Activated naive CD4-positive, alpha-beta T cell treated with anti-CD3 and anti-CD28 coated beads, Interleukin-2, amount 50 U/mL, for 72 hours (primary cell): ENCODE data around the gene SLC25A22. TPM values are rescaled to one million over a fixed set of nuclear protein-coding genes. Genes with fewer than 3 reads are reported as not detected.

ENCODE experiments used
- ATAC-seq, 2 donors: fragments of 150-1000 bp; cut with Tn5 transposase; 2 replicates each; pipeline ENCODE4 v1.10.0; 2021; ENCODE audit warnings: mild to moderate bottlenecking in 2 of 2, moderate library complexity in 2 of 2
- DNase-seq, 2 donors: peaks; one replicate each; pipeline ENCODE4 v3.0.0; 2021 to 2022; ENCODE audit warnings: low spot score in 2 of 2
- H3K27ac Mint-ChIP-seq, 2 donors: one replicate each; pipeline ENCODE4 v1.8.0; 2022; ENCODE audit warnings: mild to moderate bottlenecking in 2 of 2, mixed read lengths in 2 of 2
- H3K36me3 Mint-ChIP-seq, 2 donors: one replicate each; pipeline ENCODE4 v1.8.0; 2022; ENCODE audit warnings: mixed read lengths in 2 of 2
- H3K9me3 Mint-ChIP-seq, 2 donors: one replicate each; pipeline ENCODE4 v1.8.0; 2022; ENCODE audit warnings: mixed read lengths in 2 of 2
- total RNA-seq, 2 donors: library from RNA; stranded (reverse); gene quantifications; one replicate each; pipeline ENCODE4 v1.2.3, GENCODE V29; 2022

The SLC25A22 gene
- total RNA-seq, 2 donors from 2014 or later: 22.6 to 34.6 TPM

DNA sequence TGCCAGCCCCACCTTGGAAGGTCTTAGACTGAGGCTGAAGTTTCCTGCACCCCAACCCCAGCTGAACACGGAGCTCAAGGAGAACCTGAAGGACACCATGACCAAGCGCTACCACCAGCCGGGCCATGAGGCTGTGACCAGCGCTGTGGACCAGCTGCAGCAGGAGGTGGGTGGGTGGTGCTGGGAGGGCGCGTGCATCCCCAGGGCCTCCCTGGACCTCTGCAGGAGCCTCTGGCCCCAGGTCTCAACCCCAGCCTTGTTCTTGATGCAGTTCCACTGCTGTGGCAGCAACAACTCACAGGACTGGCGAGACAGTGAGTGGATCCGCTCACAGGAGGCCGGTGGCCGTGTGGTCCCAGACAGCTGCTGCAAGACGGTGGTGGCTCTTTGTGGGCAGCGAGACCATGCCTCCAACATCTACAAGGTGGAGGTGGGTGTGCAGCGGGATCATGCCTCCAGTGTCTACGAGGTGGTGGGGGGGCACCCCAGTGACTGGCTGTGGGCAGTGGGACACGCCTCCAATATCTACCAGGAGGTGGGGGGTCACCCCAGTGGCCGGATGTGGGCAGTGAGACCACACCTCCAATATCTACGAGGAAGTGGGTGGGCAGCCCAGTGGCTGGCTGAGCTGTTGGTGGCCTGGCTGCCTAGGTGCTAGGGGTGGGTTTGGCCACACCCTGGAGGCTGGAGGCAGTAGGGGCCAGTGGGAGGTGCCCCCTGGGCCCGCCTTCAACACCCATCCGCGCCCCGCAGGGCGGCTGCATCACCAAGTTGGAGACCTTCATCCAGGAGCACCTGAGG, 39.3 kb upstream of the SLC25A22 start:
- Mint-ChIP-seq H3K36me3 (peaks cover 0 to 9% of the 10 kb centered on the region in 2 donors), H3K27ac (peak overlapping the region in 1 of 2 donors; percentile 26), H3K9me3 (no peaks in the 10 kb centered on the region)
- DNase-seq (no peak), ATAC-seq (no peak)

DNA sequence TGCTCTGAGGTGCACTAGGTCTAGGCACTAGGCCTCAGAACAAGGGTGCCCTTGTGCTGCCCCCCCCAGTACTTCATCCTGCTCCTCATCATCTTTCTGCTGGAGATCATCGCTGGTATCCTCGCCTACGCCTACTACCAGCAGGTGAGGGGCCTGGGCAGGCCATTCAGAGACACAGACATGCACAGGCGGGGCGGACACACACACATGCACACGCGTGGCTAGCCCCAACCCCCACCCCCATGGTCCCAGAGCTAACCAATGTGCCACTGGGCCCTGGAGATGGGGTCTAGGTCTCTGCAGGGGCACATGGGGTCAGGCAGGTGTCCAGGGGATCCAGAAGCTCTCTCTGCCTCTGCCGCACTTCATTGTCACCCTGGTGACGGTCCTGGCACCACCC, 38.6 kb upstream of the SLC25A22 start:
- no peak overlapping the region for H3K27ac Mint-ChIP-seq
- H3K36me3 Mint-ChIP-seq: peaks cover 0 to 9% of the 10 kb centered on the region in 2 donors
- ATAC-seq: no peak
- DNase-seq: no peak
- H3K9me3 Mint-ChIP-seq: no peaks in the 10 kb centered on the region

DNA sequence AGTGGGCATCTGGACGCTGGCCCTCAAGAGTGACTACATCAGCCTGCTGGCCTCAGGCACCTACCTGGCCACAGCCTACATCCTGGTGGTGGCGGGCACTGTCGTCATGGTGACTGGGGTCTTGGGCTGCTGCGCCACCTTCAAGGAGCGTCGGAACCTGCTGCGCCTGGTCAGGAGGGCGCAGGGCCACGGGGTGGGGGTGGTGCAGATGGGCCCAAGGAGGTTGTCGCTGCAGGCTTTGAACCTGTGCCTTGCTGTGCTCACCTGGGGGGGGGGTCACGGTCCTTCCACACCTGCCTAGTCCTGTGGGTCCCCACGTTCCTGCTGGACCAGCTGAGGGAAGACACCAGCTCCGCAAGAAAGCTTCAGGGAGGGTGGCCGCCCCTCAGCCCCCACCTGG, 38.2 kb upstream of the SLC25A22 start:
- no peaks in the 10 kb centered on the region for H3K9me3 Mint-ChIP-seq
- no peak overlapping the region for H3K27ac Mint-ChIP-seq
- no peak for DNase-seq
- H3K36me3 Mint-ChIP-seq: peaks cover 0 to 9% of the 10 kb centered on the region in 2 donors
- no peak for ATAC-seq

DNA sequence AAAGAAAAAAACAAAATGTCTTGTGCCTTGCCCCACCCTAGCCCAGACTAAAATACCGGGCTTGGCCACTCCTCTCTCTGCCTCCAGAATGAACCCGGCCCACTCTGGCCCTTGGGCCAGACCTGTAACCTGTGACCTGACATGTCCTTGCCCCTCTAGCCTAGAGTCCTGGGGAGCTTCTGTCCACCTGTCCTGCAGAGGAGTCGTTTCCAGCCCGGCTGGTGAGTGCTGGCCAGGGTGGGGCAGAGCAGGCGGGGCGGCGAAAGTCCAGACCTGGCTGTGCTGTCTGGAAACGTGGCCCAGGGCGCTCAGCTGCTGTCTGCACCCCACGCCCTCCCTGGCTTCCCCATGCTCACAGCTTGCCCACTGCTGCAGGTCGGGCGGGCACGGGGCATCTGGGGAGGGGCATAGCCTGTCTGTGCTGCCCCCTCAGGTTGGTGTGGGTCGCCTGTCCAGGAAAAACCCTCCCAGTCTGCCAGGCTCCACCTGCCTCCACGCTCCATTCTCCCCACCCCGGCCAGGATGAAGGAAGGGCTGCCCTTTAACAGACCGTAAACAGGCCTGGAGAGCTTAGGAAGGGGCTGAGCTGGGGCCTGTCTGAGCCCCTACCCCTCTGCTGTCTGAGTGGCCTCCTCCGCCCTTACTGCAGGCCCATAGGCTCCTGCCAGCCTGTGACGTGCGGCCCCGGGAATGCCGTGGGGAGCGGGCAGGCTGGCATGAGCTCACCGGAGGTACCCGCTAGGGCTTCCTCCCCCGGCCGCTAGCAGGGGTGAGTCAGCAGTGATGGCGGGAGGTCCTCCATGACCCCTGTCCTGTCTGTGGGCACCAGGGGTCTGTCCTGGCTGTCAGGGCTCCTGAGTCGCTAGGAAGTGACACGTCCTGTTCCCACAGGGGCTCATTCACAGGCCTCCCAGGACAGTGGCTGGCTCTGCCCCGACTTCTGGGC, 36.6 kb upstream of the SLC25A22 start:
- Mint-ChIP-seq H3K36me3 (no peaks in the 10 kb centered on the region), H3K27ac (no peak overlapping the region), H3K9me3 (no peaks in the 10 kb centered on the region)
- ATAC-seq (peak in 1 of 2 donors; percentile 32), DNase-seq (no peak)

DNA sequence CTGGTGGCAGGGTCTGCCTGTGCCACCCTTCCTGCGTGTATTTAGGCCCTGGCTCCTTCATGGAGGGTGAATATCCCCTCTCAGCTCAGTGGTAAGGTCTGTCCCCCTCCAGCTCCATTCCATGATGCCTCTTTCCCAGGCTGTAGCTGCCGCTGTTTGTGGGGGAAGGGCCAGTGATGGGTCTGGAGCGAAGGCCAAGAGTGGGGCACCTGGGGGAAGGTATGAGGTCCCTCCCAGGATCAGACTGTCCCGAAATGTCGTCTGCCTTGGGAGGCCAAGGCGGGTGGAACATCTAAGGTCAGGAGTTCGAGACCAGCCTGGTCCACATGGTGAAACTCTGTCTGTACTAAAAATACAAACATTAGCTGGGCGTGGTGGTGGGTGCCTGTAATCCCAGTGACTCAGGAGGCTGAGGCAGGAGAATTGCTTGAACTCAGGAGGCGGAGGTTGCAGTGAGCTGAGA, 35.8 kb upstream of the SLC25A22 start:
- Mint-ChIP-seq H3K36me3 (no peaks in the 10 kb centered on the region), H3K27ac (peak overlapping the region in 1 of 2 donors; percentile 37), H3K9me3 (no peaks in the 10 kb centered on the region)
- DNase-seq (no peak), ATAC-seq (no peak)

DNA sequence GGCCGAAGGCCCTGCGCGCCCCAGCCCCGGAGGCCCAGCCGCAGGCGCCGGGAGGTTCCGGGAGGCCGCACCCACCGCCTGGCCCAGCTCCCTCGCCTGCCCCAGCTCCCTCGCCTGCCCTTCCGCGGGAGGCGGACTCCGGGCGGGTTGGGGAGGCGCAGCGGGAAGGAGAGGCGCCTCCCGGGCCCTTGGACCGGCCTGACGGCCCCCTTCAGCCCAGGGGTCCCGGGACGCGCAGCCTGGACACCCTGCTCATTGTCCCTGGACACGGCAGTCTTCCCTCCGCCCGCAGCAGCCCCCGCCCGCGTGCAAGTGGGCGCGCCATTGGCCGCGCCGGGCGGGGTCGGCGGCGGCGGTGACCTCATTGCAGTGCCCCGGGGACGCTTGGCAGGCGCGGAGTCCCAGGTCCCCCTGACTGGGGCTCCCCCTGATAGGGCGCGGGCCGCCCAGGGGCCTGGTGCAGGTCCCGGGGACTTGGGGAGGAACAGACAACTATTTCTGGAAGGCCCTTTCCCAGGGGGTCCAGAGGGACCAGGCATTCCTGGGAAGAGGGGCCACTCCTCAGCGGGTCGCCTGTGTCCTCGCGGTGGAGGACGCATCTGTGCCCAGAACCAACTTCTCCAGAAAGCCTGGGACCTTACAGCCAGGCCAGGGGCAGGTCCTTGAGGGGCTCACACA, 35.2 kb upstream of the SLC25A22 start:
- DNase-seq: no peak
- peak; percentile 27 to 65 for ATAC-seq
- H3K9me3 Mint-ChIP-seq: no peaks in the 10 kb centered on the region
- no peaks in the 10 kb centered on the region for H3K36me3 Mint-ChIP-seq
- H3K27ac Mint-ChIP-seq: no peak overlapping the region

DNA sequence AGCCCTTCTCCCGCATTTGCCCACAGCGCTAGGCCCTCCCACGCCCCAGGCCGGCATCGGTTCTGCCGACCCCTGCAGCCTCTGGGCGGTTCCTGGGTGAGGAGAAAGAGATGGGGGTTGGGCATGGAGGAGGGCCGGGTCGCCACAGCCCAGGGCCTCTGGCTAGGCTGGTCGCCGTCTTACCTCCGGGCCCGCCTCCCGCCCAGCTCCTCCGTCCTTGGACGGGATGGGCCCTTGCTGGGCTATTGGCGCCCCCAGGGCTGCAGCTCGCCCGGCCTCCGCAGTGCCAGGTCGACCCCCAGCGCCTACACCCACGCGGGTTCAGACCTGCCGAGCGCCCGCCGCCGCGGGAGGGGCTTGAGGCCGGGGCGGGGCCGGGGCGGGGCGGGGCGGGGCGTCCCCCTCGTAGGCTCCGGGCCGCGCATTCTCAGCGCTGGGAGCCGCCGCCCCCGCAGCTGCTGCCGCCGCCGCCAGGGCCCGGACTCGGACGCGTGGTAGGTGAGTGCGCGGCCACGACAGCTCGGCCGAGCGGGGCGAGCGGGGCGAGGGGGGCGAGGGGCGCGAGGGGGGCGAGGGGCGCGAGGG, 34.5 kb upstream of the SLC25A22 start, which contains the start of gene CD151:
CD151 (plus strand) TSS at position 424 of the 585 bp plus-strand sequence. CDS start 3,118 bp downstream, outside the sequence.
- Mint-ChIP-seq H3K9me3 (no peaks in the 10 kb centered on the region), H3K36me3 (no peaks in the 10 kb centered on the region), H3K27ac (peak within 1 kb of the TSS in 1 of 2 donors; percentile 37)
- ATAC-seq (peak; percentile 67 to 72), DNase-seq (peak in 1 of 2 donors; percentile 69)

DNA sequence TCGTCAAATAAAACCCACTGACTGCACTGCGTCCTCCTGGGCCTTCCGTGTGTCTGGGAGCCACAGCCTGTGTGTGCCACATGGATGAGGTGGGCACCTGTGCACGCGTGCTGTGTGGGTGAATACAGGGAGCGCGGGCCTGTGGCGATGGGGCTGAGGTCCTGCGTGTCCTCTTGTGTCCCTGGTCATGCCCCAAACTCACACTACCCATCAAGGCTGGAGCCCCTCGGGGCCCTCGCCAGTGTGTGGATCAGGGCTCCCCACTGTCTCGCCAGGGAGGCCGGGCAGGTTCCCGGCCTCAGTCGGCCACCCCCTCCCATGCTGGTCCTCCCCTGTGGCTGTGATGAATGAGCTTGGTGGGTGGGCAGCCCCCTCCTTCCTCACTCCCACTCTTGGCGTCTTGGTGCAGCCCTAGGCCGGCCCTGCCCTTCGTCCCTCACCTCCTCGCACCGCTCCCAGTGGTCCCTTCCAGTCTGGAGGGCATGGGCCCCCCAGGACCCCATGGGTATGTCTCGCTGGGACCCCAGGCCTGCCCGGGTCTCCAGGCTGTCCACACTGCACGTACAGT, 34.0 kb upstream of the SLC25A22 start:
- H3K36me3 Mint-ChIP-seq: no peaks in the 10 kb centered on the region
- ATAC-seq (no peak), DNase-seq (no peak)
- H3K9me3 Mint-ChIP-seq: no peaks in the 10 kb centered on the region
- H3K27ac Mint-ChIP-seq: no peak overlapping the region

DNA sequence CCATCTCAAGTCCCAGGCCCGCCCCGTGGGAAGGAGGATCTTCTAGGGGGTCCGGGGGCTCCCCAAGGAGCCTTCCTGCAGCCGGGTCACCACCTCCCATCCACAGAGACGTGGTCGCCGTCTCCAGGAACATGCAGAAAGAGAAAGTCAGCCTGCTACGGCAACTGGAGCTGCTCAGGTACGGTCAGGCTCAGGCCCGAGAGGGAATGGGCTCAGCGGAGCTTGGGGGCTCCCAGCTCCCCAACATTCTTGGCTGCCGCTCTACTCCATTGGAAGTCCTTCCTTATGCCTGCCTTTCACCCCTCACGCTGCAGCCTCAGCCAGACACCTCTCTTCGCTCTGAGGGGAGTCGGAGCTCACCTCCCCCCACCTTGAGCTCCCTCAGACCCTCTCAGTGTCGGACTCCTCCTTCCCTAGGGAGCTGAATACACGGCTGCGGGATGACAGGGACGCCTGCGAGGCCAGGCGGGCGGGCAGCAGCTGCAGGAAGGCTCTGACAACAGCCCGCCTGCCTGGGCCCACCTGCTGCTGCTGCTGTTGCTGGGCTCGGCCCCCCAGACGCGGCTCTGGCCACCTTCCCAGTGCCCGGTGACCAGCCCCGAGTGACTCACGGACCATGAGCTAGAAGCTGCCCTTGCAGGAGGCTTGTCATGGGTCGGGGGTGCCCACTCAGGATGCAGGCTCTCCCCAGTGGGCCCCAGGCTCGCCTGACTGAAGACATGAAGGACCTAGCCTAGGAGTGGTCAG, 33.2 kb upstream of the SLC25A22 start:
- no peak overlapping the region for H3K27ac Mint-ChIP-seq
- no peaks in the 10 kb centered on the region for H3K36me3 Mint-ChIP-seq
- no peak for DNase-seq
- ATAC-seq: no peak
- no peaks in the 10 kb centered on the region for H3K9me3 Mint-ChIP-seq

DNA sequence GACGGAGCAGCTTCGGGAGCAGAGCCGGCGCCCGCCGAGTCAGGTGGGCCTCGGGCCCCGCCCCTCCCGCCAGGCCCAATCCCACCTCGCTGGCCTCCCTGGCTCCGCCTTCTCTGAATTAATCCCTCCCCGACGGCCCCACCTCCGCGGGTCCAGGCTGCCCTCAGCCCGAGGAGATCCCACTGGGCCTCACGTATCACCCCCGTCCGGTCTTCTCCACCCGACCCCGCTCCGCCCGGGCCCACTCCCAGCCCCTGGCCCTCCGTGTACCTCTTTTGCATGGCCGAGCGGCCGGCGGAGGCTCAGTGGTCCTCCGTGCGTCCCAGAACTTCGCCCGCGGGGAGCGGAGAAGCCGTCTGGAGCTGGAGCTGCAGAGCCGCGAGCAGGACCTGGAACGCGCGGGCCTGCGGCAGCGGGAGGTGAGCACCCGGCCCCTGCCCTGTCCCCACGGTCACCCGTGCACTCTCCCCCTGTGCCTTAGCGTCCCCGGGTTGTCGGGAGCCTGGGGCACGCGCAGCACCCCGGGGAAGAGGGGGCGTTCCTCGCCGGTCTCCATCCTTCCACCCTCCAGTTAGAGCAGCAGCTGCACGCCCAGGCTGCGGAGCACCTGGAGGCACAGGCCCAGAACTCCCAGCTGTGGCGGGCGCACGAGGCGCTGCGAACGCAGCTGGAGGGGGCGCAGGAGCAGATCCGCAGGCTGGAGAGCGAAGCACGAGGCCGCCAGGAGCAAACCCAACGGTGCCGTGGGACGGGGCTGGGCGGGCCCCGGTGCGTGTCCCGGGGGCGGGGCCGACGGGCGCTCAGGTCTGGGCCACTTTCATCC, 32.4 kb upstream of the SLC25A22 start:
- peak in 1 of 2 donors; percentile 65 for ATAC-seq
- H3K9me3 Mint-ChIP-seq: no peaks in the 10 kb centered on the region
- peaks cover 0 to under 1% of the 10 kb centered on the region in 2 donors for H3K36me3 Mint-ChIP-seq
- no peak overlapping the region for H3K27ac Mint-ChIP-seq
- DNase-seq: peak in 1 of 2 donors; percentile 77

DNA sequence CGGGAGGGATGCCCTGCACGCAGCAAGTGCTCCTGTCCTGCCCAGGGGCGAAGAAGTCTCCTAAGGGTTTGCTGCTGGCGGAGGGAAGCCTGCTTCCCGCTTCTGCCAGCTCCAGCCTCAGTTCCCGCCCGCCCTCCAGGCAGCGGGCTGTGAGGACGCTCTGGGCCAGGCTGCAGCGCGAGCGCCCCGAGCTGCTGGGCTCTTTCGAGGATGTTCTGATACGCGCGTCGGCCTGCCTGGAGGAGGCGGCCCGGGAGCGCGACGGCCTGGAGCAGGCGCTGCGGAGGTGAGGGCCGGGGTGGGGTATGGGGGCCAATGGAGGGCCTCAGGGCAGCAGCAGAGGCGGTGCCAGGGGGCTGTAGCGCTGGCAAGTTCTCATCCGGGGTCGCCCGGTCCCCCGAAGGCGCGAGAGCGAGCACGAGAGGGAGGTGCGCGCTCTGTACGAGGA, 31.8 kb upstream of the SLC25A22 start:
- Mint-ChIP-seq H3K36me3 (peaks cover 4 to 7% of the 10 kb centered on the region in 2 donors), H3K9me3 (no peaks in the 10 kb centered on the region), H3K27ac (no peak overlapping the region)
- ATAC-seq (peak in 1 of 2 donors; percentile 10), DNase-seq (no peak)

DNA sequence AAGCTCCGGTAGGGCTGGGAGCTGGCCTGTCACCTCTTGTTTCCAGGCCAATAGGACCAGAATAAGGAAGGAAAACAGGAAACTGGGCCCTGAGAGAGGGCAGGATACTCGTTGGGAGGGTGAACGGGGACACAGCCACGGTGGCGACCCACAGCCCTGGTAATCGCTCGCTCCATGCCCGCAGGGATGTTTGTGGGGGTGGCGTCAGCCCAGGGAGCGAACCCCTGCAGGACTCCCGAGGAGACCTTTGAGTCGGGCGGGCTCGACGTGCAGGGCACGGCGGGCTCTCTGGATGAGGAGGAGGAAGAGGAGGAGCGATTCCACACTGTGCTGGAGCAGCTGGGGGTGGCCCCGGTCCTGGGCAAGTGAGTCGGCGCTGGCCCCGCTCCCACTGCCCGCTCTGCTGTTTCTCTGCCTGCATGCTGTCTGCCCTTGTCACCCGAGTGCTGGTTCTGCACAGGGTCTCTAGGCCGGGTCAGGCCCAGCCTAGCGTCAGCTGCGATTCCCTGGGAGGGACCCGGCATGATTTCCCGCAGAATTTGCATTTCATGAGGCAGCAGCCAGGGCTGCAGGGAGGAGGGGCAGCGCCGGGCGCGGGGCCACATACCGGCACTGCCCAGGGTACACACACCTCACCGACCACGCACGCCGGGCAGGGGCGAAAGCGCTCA, 31.2 kb upstream of the SLC25A22 start:
- ATAC-seq (no peak), DNase-seq (no peak)
- H3K9me3 Mint-ChIP-seq: no peaks in the 10 kb centered on the region
- no peak overlapping the region for H3K27ac Mint-ChIP-seq
- H3K36me3 Mint-ChIP-seq: peaks cover 5 to 7% of the 10 kb centered on the region in 2 donors

DNA sequence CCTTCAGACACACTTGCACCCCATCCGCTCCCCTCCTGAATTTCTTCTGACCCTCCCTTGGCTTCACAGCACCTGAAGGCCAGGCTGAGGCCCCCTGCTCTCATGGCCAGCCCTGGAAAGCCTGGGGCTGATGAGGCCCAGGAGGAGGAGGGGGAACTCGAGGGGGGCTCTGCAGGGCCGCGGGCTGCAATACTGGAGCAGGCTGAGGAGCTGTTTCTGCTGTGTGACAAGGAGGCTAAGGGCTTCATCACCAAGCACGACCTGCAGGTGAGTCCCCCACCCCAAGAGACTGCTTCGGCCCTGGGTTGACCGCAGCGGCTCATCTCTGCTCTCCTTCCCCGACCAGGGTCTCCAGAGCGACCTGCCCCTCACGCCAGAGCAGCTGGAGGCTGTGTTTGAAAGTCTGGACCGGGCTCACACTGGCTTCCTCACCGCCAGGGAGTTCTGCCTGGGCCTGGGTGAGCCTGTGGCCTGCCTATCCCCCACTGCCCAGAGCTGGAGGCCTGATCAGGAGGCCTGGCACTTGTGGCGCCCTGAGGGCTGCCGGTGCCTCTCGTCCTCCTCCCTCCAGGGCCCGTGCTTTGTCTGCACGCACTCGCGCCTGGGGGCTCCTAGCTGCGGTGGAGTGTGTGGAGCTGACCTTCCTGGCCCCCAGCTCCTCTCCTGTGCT, 30.6 kb upstream of the SLC25A22 start:
- no peak overlapping the region for H3K27ac Mint-ChIP-seq
- DNase-seq (no peak), ATAC-seq (no peak)
- peaks cover 5 to 7% of the 10 kb centered on the region in 2 donors for H3K36me3 Mint-ChIP-seq
- H3K9me3 Mint-ChIP-seq: no peaks in the 10 kb centered on the region

DNA sequence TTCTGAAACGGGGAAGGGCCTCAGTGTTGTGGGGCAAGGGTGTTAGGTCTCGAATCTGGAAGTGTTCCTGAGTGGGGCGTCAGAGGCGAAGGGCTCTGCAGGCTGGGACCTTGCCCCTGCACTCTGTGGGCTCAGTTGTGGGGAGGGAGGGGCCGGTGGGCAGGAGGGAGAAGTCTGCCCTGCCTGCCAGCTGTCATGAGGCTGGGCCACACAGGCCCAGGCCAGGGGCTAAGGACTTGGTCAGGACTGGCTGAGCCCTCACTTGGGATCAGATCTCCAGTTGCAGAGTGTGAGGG, 29.8 kb upstream of the SLC25A22 start, which contains the start of gene CRACR2B:
CRACR2B (plus strand) TSS at position 23 of the 296 bp plus-strand sequence. CDS start 689 bp downstream, outside the sequence.
- Mint-ChIP-seq H3K9me3 (no peaks in the 10 kb centered on the region), H3K27ac (no peak within 1 kb of the TSS), H3K36me3 (peaks cover 5 to 7% of the 10 kb centered on the region in 2 donors)
- no peak for DNase-seq
- no peak for ATAC-seq
